ENCODE measurements around the gene PLA2G2D. TPM values are rescaled to one million over a fixed set of nuclear protein-coding genes. Genes with fewer than 3 reads are reported as not detected.

Gene PLA2G2D
- polyA plus RNA-seq, 2 donors: 0.02 TPM; not detected in 1

Other genes with a start within 250 kb of the PLA2G2D start
- gene OTUD3, start 237.1 kb downstream of the PLA2G2D start, polyA plus RNA-seq: 1 to 10 TPM; 1.4 to 2.4 TPM
- not detected for gene PLA2G2E, start 195.9 kb downstream of the PLA2G2D start, polyA plus RNA-seq
- gene PLA2G2A, start 139.9 kb downstream of the PLA2G2D start, polyA plus RNA-seq: 10 to 100 TPM; 15.7 to 81.7 TPM
- 1 to 10 TPM; 4.0 to 4.2 TPM for gene PLA2G5, start 49.3 kb downstream of the PLA2G2D start, polyA plus RNA-seq
- under 1 TPM; 0.01 to 0.02 TPM for gene PLA2G2F, start 19.8 kb upstream of the PLA2G2D start, polyA plus RNA-seq
- gene UBXN10, start 66.6 kb upstream of the PLA2G2D start, polyA plus RNA-seq: 1 to 10 TPM in 1 of 2 donors, under 1 TPM in 1; 0.35 to 1.2 TPM
- under 1 TPM; 0.07 to 0.14 TPM for gene PLA2G2C, start 67.0 kb upstream of the PLA2G2D start, polyA plus RNA-seq
- gene VWA5B1, start 171.3 kb upstream of the PLA2G2D start, polyA plus RNA-seq: not detected